ENCODE data around the gene EIF4G3. TPM values are rescaled to one million over a fixed set of nuclear protein-coding genes. Genes with fewer than 3 reads are reported as not detected.

Gene EIF4G3
- total RNA-seq, 3 donors from 2014 or later (not counting 1 experiment from before 2014, with no cell fraction given): 105 to 107 (median 107) TPM

DNA sequence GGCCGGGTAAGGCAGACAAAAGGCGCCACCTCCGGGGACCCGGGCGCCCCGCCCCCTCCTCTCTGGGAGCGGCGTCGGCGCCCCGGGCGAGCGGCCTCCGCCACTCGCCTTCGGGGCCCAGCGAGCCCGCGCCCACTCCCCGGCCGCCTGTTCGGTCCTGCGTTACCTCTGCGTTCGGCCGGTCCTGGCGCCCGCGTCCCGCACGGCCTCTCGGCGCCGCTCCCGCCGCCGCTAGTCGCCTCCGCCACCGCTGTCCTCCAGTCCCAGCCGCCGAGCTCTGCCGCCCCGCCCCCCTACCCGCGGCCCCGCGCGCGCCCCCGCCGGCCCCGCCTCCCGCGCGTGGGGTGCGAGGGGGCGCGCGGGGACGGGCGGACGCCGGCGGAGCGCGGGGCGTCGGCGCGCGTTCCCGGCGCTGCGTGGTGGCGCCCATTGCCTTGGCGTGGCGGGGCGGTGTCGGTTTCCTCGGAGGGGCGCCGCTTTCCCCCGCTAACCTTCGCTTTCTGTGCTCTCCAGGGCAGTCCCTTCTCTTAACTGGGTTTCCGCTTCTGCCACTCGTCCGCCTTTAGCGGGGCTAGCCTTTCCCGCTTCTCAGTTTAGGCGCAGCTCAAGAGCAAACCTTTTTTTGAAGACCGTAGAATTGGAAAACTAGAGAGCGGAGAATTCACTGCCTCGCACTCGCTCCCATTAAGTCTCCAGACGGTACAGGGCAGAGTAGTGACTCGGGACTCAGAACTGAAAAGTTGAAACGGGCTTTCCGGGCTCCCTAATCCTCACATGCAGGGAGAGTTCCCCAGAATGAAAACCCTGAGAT, 389.5 kb downstream of the EIF4G3 start, which contains the start of gene HP1BP3:
Gene HP1BP3 (minus strand): TSS at position 279 of the 811 bp plus-strand sequence. CDS start 6,867 bp downstream, outside the sequence.
- Histone ChIP-seq H3K36me3 (ENCODE audit: control insufficient read depth, insufficient read depth, low read length) (no peaks in the 10 kb centered on the region), H3K27me3 (ENCODE audit: control insufficient read depth, insufficient read depth, low read length) (no peaks in the 10 kb centered on the region), H3K9me3 (ENCODE audit: control insufficient read depth, insufficient read depth, low read length) (no peaks in the 10 kb centered on the region), H3K4me3 (ENCODE audit: low read length) (peak within 1 kb of the TSS; percentile 94), H3K27ac (ENCODE audit: low read length) (peak within 1 kb of the TSS; percentile 95), H3K4me1 (ENCODE audit: control insufficient read depth, insufficient read depth, low read length) (peaks cover 17% of the 10 kb centered on the region)
- intact Hi-C loops (cut with micrococcal nuclease): loop anchor here (2.0 to 5.0 kb wide), 2 partner anchors 90 to 390 kb away; partner anchors contain the start of gene EIF4G3
- H3K27me3 Mint-ChIP-seq (ENCODE audit: low read depth in 2 of 2): no peaks in the 10 kb centered on the region
- peak; percentile 90 to 92 for DNase-seq
- under 1% methylated on average over 99 of the region's 99 CpGs for WGBS (ENCODE audit: insufficient coverage)
- H3K4me1 Mint-ChIP-seq: peaks cover 34 to 35% of the 10 kb centered on the region in 2 donors
- H3K27ac Mint-ChIP-seq: peak within 1 kb of the TSS; percentile 97 to 98
- peak; percentile 67 to 88 (median 73) for ATAC-seq
- TF ChIP-seq, protein P1, sequence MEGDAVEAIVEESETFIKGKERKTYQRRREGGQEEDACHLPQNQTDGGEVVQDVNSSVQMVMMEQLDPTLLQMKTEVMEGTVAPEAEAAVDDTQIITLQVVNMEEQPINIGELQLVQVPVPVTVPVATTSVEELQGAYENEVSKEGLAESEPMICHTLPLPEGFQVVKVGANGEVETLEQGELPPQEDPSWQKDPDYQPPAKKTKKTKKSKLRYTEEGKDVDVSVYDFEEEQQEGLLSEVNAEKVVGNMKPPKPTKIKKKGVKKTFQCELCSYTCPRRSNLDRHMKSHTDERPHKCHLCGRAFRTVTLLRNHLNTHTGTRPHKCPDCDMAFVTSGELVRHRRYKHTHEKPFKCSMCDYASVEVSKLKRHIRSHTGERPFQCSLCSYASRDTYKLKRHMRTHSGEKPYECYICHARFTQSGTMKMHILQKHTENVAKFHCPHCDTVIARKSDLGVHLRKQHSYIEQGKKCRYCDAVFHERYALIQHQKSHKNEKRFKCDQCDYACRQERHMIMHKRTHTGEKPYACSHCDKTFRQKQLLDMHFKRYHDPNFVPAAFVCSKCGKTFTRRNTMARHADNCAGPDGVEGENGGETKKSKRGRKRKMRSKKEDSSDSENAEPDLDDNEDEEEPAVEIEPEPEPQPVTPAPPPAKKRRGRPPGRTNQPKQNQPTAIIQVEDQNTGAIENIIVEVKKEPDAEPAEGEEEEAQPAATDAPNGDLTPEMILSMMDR (IDR thresholded peaks at IDR 0.05): no peak
- peak within 1 kb of the TSS; percentile 99 for H3K4me3 Mint-ChIP-seq
- no peaks in the 10 kb centered on the region for H3K36me3 Mint-ChIP-seq
- no peaks in the 10 kb centered on the region for H3K9me3 Mint-ChIP-seq

DNA sequence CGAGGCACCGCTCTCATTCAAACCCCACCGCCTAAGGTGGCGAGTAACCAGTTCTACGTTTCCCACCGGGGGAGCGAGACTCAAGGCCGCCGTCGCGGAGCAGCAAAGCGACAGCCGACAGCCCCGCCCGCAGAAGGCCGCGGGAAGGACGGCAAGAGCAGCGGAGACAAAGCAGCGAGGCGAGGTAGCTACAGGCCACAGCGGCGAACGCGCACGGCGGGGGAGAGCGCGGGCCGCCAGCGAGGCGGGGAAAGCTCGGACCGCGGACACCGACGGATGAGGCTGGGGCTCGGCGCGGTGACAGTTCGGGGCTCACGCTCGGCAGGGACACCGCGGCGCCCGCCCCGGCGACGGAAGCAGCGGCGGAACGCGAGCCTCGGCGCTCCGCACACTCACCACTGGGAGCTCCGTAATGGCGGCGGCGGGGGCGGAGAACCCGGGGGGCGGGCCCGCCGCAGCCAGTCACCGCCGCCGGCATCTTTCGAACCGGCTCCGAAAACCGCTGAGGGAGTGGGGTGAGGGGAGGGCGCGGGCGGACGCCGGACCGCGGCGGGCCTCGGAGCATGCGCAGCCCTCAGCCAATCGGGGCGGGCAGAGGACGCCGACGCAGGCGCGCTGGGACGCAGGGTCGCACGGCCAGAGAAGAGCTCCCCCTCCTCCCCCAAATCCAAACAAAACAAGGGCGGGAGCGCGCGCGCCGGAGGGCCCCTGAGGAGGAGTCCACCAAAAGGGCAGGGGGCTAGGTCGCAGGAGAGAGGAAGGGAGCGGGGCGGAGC, 390.3 kb downstream of the EIF4G3 start:
- H3K27me3 Mint-ChIP-seq (ENCODE audit: low read depth in 2 of 2): no peaks in the 10 kb centered on the region
- H3K27ac ChIP-seq (ENCODE audit: low read length): peak overlapping the region; percentile 92
- ATAC-seq (peak; percentile 73 to 86 (median 78)), DNase-seq (peak; percentile 93 to 98)
- TF ChIP-seq, protein P1 (IDR thresholded peaks at IDR 0.05): no peak
- H3K4me1 Mint-ChIP-seq: peaks cover 34 to 35% of the 10 kb centered on the region in 2 donors
- intact Hi-C loops (cut with micrococcal nuclease): loop anchor here (2.0 to 5.0 kb wide), 2 partner anchors 90 to 391 kb away; partner anchors contain the start of gene EIF4G3
- H3K4me1 ChIP-seq (ENCODE audit: control insufficient read depth, insufficient read depth, low read length): peaks cover 17% of the 10 kb centered on the region
- no peaks in the 10 kb centered on the region for H3K27me3 ChIP-seq (ENCODE audit: control insufficient read depth, insufficient read depth, low read length)
- H3K9me3 ChIP-seq (ENCODE audit: control insufficient read depth, insufficient read depth, low read length): no peaks in the 10 kb centered on the region
- H3K27ac Mint-ChIP-seq: peak overlapping the region; percentile 97 to 98
- H3K36me3 ChIP-seq (ENCODE audit: control insufficient read depth, insufficient read depth, low read length): no peaks in the 10 kb centered on the region
- no peaks in the 10 kb centered on the region for H3K9me3 Mint-ChIP-seq
- WGBS (ENCODE audit: insufficient coverage): under 1% methylated on average over 102 of the region's 102 CpGs
- H3K36me3 Mint-ChIP-seq: no peaks in the 10 kb centered on the region
- peak overlapping the region; percentile 99 for H3K4me3 Mint-ChIP-seq
- peak overlapping the region; percentile 77 for H3K4me3 ChIP-seq (ENCODE audit: low read length)

DNA sequence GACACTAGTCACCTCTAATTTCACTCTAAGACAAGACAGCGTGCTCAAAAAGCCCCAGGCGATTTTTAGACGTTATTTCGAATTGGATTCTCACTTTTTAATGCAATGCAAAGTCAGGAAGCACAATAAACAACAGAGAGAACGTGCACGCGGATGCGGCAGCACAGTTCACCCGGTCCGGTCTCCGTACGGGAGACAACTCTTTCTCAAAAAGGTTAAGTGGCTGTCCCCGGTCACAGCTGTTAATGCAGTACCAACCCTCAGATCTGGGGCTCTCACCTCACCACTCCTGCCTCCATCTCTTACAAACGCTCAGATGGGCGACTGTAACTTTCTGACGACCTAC, 390.8 kb downstream of the EIF4G3 start:
- DNase-seq (no peak), ATAC-seq (peak in 2 of 3 donors; percentile 2 to 7)
- Histone ChIP-seq H3K4me1 (ENCODE audit: control insufficient read depth, insufficient read depth, low read length) (peaks cover 17% of the 10 kb centered on the region), H3K36me3 (ENCODE audit: control insufficient read depth, insufficient read depth, low read length) (no peaks in the 10 kb centered on the region), H3K4me3 (ENCODE audit: low read length) (peak overlapping the region; percentile 77), H3K27me3 (ENCODE audit: control insufficient read depth, insufficient read depth, low read length) (no peaks in the 10 kb centered on the region), H3K9me3 (ENCODE audit: control insufficient read depth, insufficient read depth, low read length) (no peaks in the 10 kb centered on the region), H3K27ac (ENCODE audit: low read length) (peak overlapping the region; percentile 75)
- Mint-ChIP-seq H3K9me3 (no peaks in the 10 kb centered on the region), H3K4me1 (peaks cover 40 to 41% of the 10 kb centered on the region in 2 donors), H3K4me3 (peak overlapping the region; percentile 99), H3K36me3 (no peaks in the 10 kb centered on the region), H3K27me3 (ENCODE audit: low read depth in 2 of 2) (no peaks in the 10 kb centered on the region), H3K27ac (peak overlapping the region; percentile 97 to 98)
- WGBS (ENCODE audit: insufficient coverage): 0% methylated on average over 16 of the region's 16 CpGs
- TF ChIP-seq, protein P1 (IDR thresholded peaks at IDR 0.05): no peak
- intact Hi-C loops (cut with micrococcal nuclease): loop anchor here (2.0 to 5.0 kb wide), 2 partner anchors 89 to 391 kb away; partner anchors contain the start of gene EIF4G3

Measured in natural killer cell (primary cell).